Rectal smooth muscle tissue (tissue), 1 donor: Measurements from ENCODE around the gene CCDC7.
A peak's percentile ranks its signal among the peaks of the same experiment; 100 is the strongest.
"Not testable (repeated sequence)": the region's sequence is repeated elsewhere in the genome, so short reads cannot be mapped to it uniquely, and the experiment has no call there.

Experiments
- H3K27ac ChIP-seq: one replicate; pipeline ENCODE4 v1.7.0; 2013; ENCODE audit warnings: low read depth, low read length, inconsistent platforms
- H3K27me3 ChIP-seq: one replicate; pipeline ENCODE4 v1.7.0; 2013; ENCODE audit warnings: low read length; ENCODE audit not compliant: control insufficient read depth, insufficient read depth
- H3K36me3 ChIP-seq: one replicate; pipeline ENCODE4 v1.7.0; 2013; ENCODE audit warnings: low read length; ENCODE audit not compliant: control insufficient read depth, insufficient read depth
- H3K4me1 ChIP-seq: one replicate; pipeline ENCODE4 v1.7.0; 2013; ENCODE audit warnings: low read length; ENCODE audit not compliant: control insufficient read depth, insufficient read depth
- H3K4me3 ChIP-seq: one replicate; pipeline ENCODE4 v1.7.0; 2013; ENCODE audit warnings: low read length
- H3K9ac ChIP-seq: one replicate; pipeline ENCODE4 v1.7.0; 2013; ENCODE audit warnings: low read length

Gene CCDC7

DNA sequence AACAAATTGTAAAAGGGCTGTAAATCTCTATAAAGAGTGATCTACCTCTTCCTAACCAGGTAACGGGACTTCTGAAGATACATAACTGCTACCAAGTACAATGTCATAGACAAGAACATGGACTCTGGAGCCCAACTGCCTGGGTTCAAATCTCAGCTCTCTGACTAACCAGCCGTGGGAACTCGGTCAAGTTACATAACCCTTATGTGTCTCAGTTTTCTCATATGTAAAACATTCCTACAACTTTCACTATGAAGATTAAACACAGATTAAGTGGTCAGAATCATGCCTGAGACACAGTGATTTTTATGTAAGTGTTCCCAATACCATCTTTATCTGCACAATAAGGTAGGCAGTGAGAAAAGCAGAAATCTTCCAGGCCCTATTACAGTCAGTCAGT lies 459.5 kb downstream of the CCDC7 start:
- peaks cover 8% of the 10 kb centered on the region for H3K36me3 ChIP-seq
- H3K9ac ChIP-seq, result no peak overlapping the region
- no peaks in the 10 kb centered on the region for H3K27me3 ChIP-seq
- no peaks in the 10 kb centered on the region for H3K4me1 ChIP-seq
- H3K27ac ChIP-seq, result no peak overlapping the region
- no peak overlapping the region for H3K4me3 ChIP-seq

GRCh38 chr10:32906595-32906994 lies 460.7 kb downstream of the CCDC7 start:
- Histone ChIP-seq H3K9ac (no peak overlapping the region), H3K27ac (no peak overlapping the region), H3K4me1 (no peaks in the 10 kb centered on the region), H3K27me3 (no peaks in the 10 kb centered on the region), H3K36me3 (peaks cover 8% of the 10 kb centered on the region), H3K4me3 (no peak overlapping the region)

GRCh38 chr10:32909456-32909855 lies 463.5 kb downstream of the CCDC7 start:
- Histone ChIP-seq H3K27ac (no peak overlapping the region), H3K9ac (no peak overlapping the region), H3K4me3 (no peak overlapping the region), H3K27me3 (no peaks in the 10 kb centered on the region), H3K36me3 (peaks cover 5% of the 10 kb centered on the region), H3K4me1 (no peaks in the 10 kb centered on the region)

- H3K4me1 ChIP-seq, H3K27ac ChIP-seq, H3K27me3 ChIP-seq, H3K36me3 ChIP-seq, H3K4me3 ChIP-seq, H3K9ac ChIP-seq: not testable (repeated sequence)
Observed at GRCh38 chr10:32909970-32910369, 464.0 kb downstream of the CCDC7 start.

DNA sequence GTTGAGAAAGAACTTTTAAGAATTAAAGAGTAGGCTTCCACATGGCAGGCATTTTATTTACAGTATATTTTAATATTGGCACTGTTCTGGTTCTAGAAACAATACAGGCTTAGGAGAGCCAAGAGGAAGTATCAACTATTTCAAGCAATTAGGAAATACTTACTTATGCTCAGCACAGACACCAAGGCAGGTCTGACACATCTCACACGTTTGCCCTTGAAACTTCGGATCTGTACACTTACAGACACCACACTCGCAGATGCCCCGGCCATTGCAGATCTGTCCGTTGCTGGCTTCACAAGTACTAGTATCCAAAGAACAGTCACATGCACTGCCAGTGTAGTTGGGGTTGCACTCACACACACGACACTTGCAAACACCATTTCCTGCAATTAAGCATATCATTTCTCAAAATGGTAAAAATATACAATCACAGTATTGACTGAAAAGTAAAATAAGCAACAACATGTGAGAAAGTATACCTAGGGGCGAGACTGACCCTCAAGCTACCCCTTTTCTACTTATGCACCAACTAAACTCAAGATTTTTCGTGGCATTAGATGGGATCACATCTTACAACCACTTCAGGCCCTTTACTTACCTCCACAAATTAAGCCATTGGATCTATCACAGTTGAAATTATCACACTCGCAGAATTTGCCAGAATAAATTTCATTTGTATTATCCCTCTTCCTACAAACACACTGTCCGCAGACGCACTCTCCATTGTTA lies 465.5 kb downstream of the CCDC7 start:
- Histone ChIP-seq H3K9ac (no peak overlapping the region), H3K27ac (no peak overlapping the region), H3K4me1 (no peaks in the 10 kb centered on the region), H3K27me3 (no peaks in the 10 kb centered on the region), H3K36me3 (peaks cover 2% of the 10 kb centered on the region), H3K4me3 (no peak overlapping the region)

- H3K27me3 ChIP-seq, H3K9ac ChIP-seq, H3K27ac ChIP-seq, H3K4me3 ChIP-seq, H3K4me1 ChIP-seq: not testable (repeated sequence)
- peaks cover 10% of the 10 kb centered on the region for H3K36me3 ChIP-seq
Observed at GRCh38 chr10:32917817-32918216, 471.9 kb downstream of the CCDC7 start.

DNA sequence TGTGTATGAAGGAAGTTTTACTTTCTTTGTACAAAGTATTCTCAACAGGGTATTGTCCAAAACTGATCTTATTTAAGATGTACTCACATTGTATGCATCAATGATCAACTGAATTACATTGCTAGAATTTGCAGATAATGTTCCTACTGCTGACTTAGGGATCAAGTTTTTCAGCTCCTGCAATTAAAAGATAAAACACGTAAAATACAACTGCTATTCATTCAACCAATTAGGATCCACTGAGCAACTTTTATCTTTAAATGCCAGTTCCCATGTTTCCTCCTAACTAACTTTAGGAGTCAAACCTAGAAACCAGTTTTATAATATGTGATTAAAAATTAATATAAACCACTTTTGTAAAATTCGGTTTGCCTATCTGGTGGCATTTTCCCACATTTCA lies 476.2 kb downstream of the CCDC7 start:
- no peak overlapping the region for H3K27ac ChIP-seq
- no peaks in the 10 kb centered on the region for H3K27me3 ChIP-seq
- peaks cover 29% of the 10 kb centered on the region for H3K36me3 ChIP-seq
- H3K4me3 ChIP-seq, result no peak overlapping the region
- peaks cover 6% of the 10 kb centered on the region for H3K4me1 ChIP-seq
- H3K9ac ChIP-seq, result no peak overlapping the region

- Histone ChIP-seq H3K4me1 (peaks cover 6% of the 10 kb centered on the region), H3K27me3 (no peaks in the 10 kb centered on the region), H3K4me3 (no peak overlapping the region), H3K36me3 (peaks cover 32% of the 10 kb centered on the region), H3K9ac (no peak overlapping the region), H3K27ac (peak overlapping the region; percentile 30)
Observed at GRCh38 chr10:32923134-32923533, 477.2 kb downstream of the CCDC7 start.

- Histone ChIP-seq H3K27me3 (no peaks in the 10 kb centered on the region), H3K36me3 (peaks cover 32% of the 10 kb centered on the region), H3K27ac (no peak overlapping the region), H3K4me1 (peaks cover 6% of the 10 kb centered on the region), H3K4me3 (no peak overlapping the region), H3K9ac (no peak overlapping the region)
Observed at GRCh38 chr10:32923849-32924248, 477.9 kb downstream of the CCDC7 start.
